Esophagus muscularis mucosa (tissue), 4 donors: ENCODE measurements around the gene CD7. TPM values are rescaled to one million over a fixed set of nuclear protein-coding genes. Genes with fewer than 3 reads are reported as not detected.

Experiments
- DNase-seq: peaks from one replicate; pipeline ENCODE4 v3.0.0-alpha.2; 2017; ENCODE audit errors: extremely low spot score
- H3K27ac ChIP-seq, 4 donors: fragments of 200-600 bp; sonication (generic); replicated peaks in 1 of 4; 1 replicate in 3 of 4; 2 replicates in 1 of 4; pipeline ENCODE4 v1.5.1; 2016 to 2019; ENCODE audit warnings: mild to moderate bottlenecking in 1 of 4
- H3K27me3 ChIP-seq, 4 donors: fragments of 200-600 bp; sonication (generic); one replicate each; pipeline versions ENCODE4 v1.5.1 to v1.6.0; 2016 to 2019
- H3K36me3 ChIP-seq, 4 donors: fragments of 200-600 bp; sonication (generic); one replicate each; pipeline ENCODE4 v1.5.1; 2016 to 2019
- H3K4me1 ChIP-seq, 4 donors: fragments of 200-600 bp; sonication (generic); one replicate each; pipeline ENCODE4 v1.5.1; 2016 to 2019
- H3K4me3 ChIP-seq, 4 donors: fragments of 200-600 bp; sonication (generic); 1 replicate in 2 of 4; 2 replicates in 2 of 4; pipeline ENCODE4 v1.5.1; 2016 to 2019; ENCODE audit warnings: mild to moderate bottlenecking in 4 of 4, moderate library complexity in 1 of 4
- H3K9me3 ChIP-seq, 4 donors: fragments of 200-600 bp; sonication (generic); 1 replicate in 3 of 4; 2 replicates in 1 of 4; pipeline ENCODE4 v1.5.1; 2016 to 2019
- CTCF ChIP-seq, 3 experiments: fragments of 200-600 bp in 2 of 3; fragments of 450-650 bp in 1 of 3; sonication (generic) in 2 of 3; IDR thresholded peaks; one replicate each; pipeline ENCODE4 v1.5.1; 2017 to 2019; ENCODE audit warnings: antibody characterized with exemption in 3 of 3, mild to moderate bottlenecking in 2 of 3, moderate library complexity in 1 of 3
- EP300 ChIP-seq: sonication (generic); formaldehyde crosslinking; IDR thresholded peaks from one replicate; pipeline ENCODE4 v1.6.1; 2017; ENCODE audit warnings: antibody characterized with exemption
- POLR2A ChIP-seq: fragments of 450-650 bp; IDR thresholded peaks from one replicate; pipeline ENCODE4 v1.6.1; 2017; ENCODE audit warnings: antibody characterized with exemption, moderate library complexity, mild to moderate bottlenecking, low read depth
- POLR2AphosphoS5 ChIP-seq, 2 donors: sonication (generic); formaldehyde crosslinking; IDR thresholded peaks; one replicate each; pipeline ENCODE4 v1.6.1; 2017; ENCODE audit warnings: antibody characterized with exemption in 2 of 2
- WGBS: methylation state at CpG from one replicate; pipeline ENCODE4 v1.1.5; 2018; 5-methylcytosine and 5-hydroxymethylcytosine counted together
- intact Hi-C: fragments of 100-400 bp; cut with DNase I; formaldehyde crosslinking; loops from one replicate; pipeline ENCODE4 v1.15.1; 2023
- total RNA-seq, 4 donors: library from RNA; depleted of rRNA; stranded (reverse); fragments of >200 nt; gene quantifications; one replicate each; pipeline versions ENCODE4 v1.1.0 to v1.2.1, GENCODE V29; 2016

The CD7 gene
- total RNA-seq, 4 donors from 2014 or later = 0.91 to 5.7 (median 2.0) TPM; not detected in 1

- H3K4me3 ChIP-seq = no peak overlapping the region
- no peak overlapping the region for H3K27ac ChIP-seq
- TF ChIP-seq EP300 = no peak
- no peak for TF ChIP-seq POLR2A
- no peak for TF ChIP-seq CTCF (IDR thresholded peaks at IDR 0.05)
- TF ChIP-seq POLR2AphosphoS5 (IDR thresholded peaks at IDR 0.05) = no peak
- intact Hi-C loops = loop anchor here (2.0 kb wide), 1 partner anchor 21 kb away; no protein-coding TSS in a partner anchor
- H3K36me3 ChIP-seq = no peaks in the 10 kb centered on the region
- H3K4me1 ChIP-seq = peaks cover 41 to 54% (median 48%) of the 10 kb centered on the region in 4 donors
- DNase-seq = no peak
- no peaks in the 10 kb centered on the region for H3K9me3 ChIP-seq
- WGBS = 99% methylated on average over 7 of the region's 13 CpGs
- H3K27me3 ChIP-seq = no peaks in the 10 kb centered on the region
Measured at GRCh38 chr17:82300228-82300627, 17.2 kb downstream of the CD7 start.

GRCh38 chr17:82299452-82299851 is 18.0 kb downstream of the CD7 start:
- DNase-seq = no peak
- TF ChIP-seq CTCF (IDR thresholded peaks at IDR 0.05) = no peak
- no peak for TF ChIP-seq POLR2A
- TF ChIP-seq POLR2AphosphoS5 (IDR thresholded peaks at IDR 0.05) = no peak
- TF ChIP-seq EP300 = no peak
- no peaks in the 10 kb centered on the region for H3K27me3 ChIP-seq
- intact Hi-C loops = no loop called here
- no peaks in the 10 kb centered on the region for H3K9me3 ChIP-seq
- H3K36me3 ChIP-seq = no peaks in the 10 kb centered on the region
- no peak overlapping the region for H3K4me3 ChIP-seq
- H3K4me1 ChIP-seq = peaks cover 49 to 61% (median 55%) of the 10 kb centered on the region in 4 donors
- H3K27ac ChIP-seq = peak overlapping the region in 3 of 4 donors; percentile 89 to 94 (median 91)
- WGBS = 94% methylated on average over 9 of the region's 10 CpGs

GRCh38 chr17:82298538-82299421 is 18.6 kb downstream of the CD7 start:
- Histone ChIP-seq H3K9me3 (no peaks in the 10 kb centered on the region), H3K4me3 (peak overlapping the region; percentile 52 to 64 (median 58)), H3K36me3 (no peaks in the 10 kb centered on the region), H3K27ac (peak overlapping the region; percentile 88 to 94 (median 90)), H3K27me3 (no peaks in the 10 kb centered on the region), H3K4me1 (peaks cover 54 to 68% (median 62%) of the 10 kb centered on the region in 4 donors)
- intact Hi-C loops = loop anchor here (1.0 kb wide), 1 partner anchor 56 kb away; no protein-coding TSS in a partner anchor
- TF ChIP-seq CTCF (IDR thresholded peaks at IDR 0.05) = peak in 1 of 3 experiments; percentile 28
- no peak for TF ChIP-seq POLR2AphosphoS5 (IDR thresholded peaks at IDR 0.05)
- 80% methylated on average over 21 of the region's 27 CpGs for WGBS
- DNase-seq = no peak

GRCh38 chr17:82297714-82298537 is 19.5 kb downstream of the CD7 start:
- H3K9me3 ChIP-seq = no peaks in the 10 kb centered on the region
- H3K4me3 ChIP-seq = peak overlapping the region; percentile 52 to 64 (median 58)
- H3K36me3 ChIP-seq = no peaks in the 10 kb centered on the region
- DNase-seq = peak; percentile 96
- intact Hi-C loops = loop anchor here (1.0 kb wide), 1 partner anchor 56 kb away; no protein-coding TSS in a partner anchor
- H3K27ac ChIP-seq = peak overlapping the region; percentile 88 to 94 (median 90)
- H3K4me1 ChIP-seq = peaks cover 58 to 73% (median 67%) of the 10 kb centered on the region in 4 donors
- H3K27me3 ChIP-seq = no peaks in the 10 kb centered on the region
- WGBS = 2% methylated on average over 24 of the region's 36 CpGs
- peak; percentile 95 for TF ChIP-seq EP300
- no peak for TF ChIP-seq CTCF (IDR thresholded peaks at IDR 0.05)
- TF ChIP-seq POLR2A = peak; percentile 73
- TF ChIP-seq POLR2AphosphoS5 (IDR thresholded peaks at IDR 0.05) = peak; percentile 83 to 87
